Stimulated activated CD4-positive, alpha-beta T cell treated with anti-CD3 and anti-CD28 coated beads, Interleukin-15, amount 100 ng/mL, for 48 hours (primary cell): ENCODE data around the gene PPFIA3.

Source experiments
- DNase-seq, 2 donors: peaks; one replicate each; pipeline ENCODE4 v3.0.0-alpha.2; 2020; ENCODE audit warnings: low read depth in 2 of 2

PPFIA3 gene

GRCh38 chr19:49182848-49183375 lies 63.6 kb downstream of the PPFIA3 start:
- DNase-seq, result no peak

GRCh38 chr19:49186108-49186507 lies 66.8 kb downstream of the PPFIA3 start:
- no peak for DNase-seq

- no peak for DNase-seq
Measured at GRCh38 chr19:49188626-49189200, 69.4 kb downstream of the PPFIA3 start.

- no peak for DNase-seq
Measured at GRCh38 chr19:49189259-49189658, 69.9 kb downstream of the PPFIA3 start.

- no peak for DNase-seq
Measured at GRCh38 chr19:49190781-49191180, 71.4 kb downstream of the PPFIA3 start.

- DNase-seq, result no peak
Measured at GRCh38 chr19:49193822-49194394, 74.6 kb downstream of the PPFIA3 start.

GRCh38 chr19:49194408-49194807 lies 75.1 kb downstream of the PPFIA3 start:
- no peak for DNase-seq

- DNase-seq, result no peak
Measured at GRCh38 chr19:49196527-49197240, 77.3 kb downstream of the PPFIA3 start.

- no peak for DNase-seq
Measured at GRCh38 chr19:49200238-49200862, 81.0 kb downstream of the PPFIA3 start.
